GM18868 (cell line): Measurements from ENCODE around the gene CCL4.

ENCODE experiments used
- ATAC-seq: cut with Tn5 transposase; IDR thresholded peaks from one replicate; pipeline ENCODE4 v1.9.1; 2021; ENCODE audit warnings: mild to moderate bottlenecking, moderate library complexity; ENCODE audit not compliant: unreplicated experiment

Gene CCL4

GRCh38 chr17:36142806-36143205 lies 39.2 kb downstream of the CCL4 start:
- ATAC-seq, result no peak

- ATAC-seq, result no peak
Measured at GRCh38 chr17:36144014-36144413, 40.4 kb downstream of the CCL4 start.

GRCh38 chr17:36144981-36145729 lies 41.5 kb downstream of the CCL4 start:
- no peak for ATAC-seq

- no peak for ATAC-seq
Measured at GRCh38 chr17:36147601-36148000, 44.0 kb downstream of the CCL4 start.

GRCh38 chr17:36148559-36149295 lies 45.1 kb downstream of the CCL4 start:
- no peak for ATAC-seq

- no peak for ATAC-seq
Measured at GRCh38 chr17:36149296-36149820, 45.7 kb downstream of the CCL4 start.

GRCh38 chr17:36151891-36152638 lies 48.4 kb downstream of the CCL4 start:
- no peak for ATAC-seq

GRCh38 chr17:36152639-36153120 lies 49.1 kb downstream of the CCL4 start:
- ATAC-seq, result no peak

- ATAC-seq, result no peak
Measured at GRCh38 chr17:36153895-36154610, 50.4 kb downstream of the CCL4 start.
